ENCODE results near the gene ADORA2B.
"Not testable (repeated sequence)": the region's sequence is repeated elsewhere in the genome, so short reads cannot be mapped to it uniquely, and the experiment has no call there.

Gene ADORA2B

DNA sequence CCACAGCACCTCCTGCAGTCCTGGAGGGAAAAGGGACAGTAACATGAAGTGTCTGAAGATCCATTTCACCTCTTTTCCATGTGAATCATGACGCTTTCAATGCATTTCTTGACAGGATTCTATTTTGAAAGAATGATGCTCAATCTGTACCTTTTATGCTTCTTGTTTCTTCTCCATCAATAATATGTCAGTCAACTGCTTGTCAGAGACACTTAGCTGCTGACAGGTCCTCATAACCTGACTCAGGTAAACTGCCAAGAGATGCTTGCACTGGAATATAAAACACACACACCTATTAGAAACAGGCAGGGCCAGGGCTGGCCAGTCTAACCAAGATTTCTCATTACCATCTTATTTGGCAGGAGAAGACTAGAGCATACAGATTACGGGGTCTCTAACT lies 33.0 kb downstream of the ADORA2B start:
- Histone ChIP-seq H3K27me3 (no peaks in the 10 kb centered on the region), H3K4me3 (no peak overlapping the region), H3K27ac (no peak overlapping the region), H3K36me3 (peaks cover 26 to 69% (median 66%) of the 10 kb centered on the region in 3 donors), H3K4me1 (no peaks in the 10 kb centered on the region), H3K9me3 (no peaks in the 10 kb centered on the region)
- no peak for DNase-seq
- intact Hi-C loops (cut with DNase I; ENCODE audit: low total_unique reads) = no loop called here
- TF ChIP-seq, protein P1, sequence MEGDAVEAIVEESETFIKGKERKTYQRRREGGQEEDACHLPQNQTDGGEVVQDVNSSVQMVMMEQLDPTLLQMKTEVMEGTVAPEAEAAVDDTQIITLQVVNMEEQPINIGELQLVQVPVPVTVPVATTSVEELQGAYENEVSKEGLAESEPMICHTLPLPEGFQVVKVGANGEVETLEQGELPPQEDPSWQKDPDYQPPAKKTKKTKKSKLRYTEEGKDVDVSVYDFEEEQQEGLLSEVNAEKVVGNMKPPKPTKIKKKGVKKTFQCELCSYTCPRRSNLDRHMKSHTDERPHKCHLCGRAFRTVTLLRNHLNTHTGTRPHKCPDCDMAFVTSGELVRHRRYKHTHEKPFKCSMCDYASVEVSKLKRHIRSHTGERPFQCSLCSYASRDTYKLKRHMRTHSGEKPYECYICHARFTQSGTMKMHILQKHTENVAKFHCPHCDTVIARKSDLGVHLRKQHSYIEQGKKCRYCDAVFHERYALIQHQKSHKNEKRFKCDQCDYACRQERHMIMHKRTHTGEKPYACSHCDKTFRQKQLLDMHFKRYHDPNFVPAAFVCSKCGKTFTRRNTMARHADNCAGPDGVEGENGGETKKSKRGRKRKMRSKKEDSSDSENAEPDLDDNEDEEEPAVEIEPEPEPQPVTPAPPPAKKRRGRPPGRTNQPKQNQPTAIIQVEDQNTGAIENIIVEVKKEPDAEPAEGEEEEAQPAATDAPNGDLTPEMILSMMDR (IDR thresholded peaks at IDR 0.05) = no peak

DNA sequence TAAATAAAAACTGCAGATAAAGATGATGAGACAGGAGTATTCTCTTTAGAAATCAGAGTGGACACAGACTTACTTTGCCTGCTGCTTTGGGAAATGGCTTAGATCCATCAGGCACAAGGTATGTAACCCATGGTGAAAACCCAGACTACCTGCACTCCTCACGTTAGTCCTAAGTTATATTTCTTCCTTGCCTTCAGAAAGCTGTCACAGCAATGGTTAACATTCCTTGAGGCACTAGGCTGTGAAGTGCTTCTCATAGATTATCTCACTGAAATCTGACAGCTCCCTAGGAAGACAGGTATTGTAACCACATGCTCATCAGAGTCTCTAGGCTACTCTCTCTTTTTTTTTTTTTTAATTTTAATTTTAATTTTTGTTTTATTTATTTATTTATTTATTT lies 33.7 kb downstream of the ADORA2B start:
- intact Hi-C loops (cut with DNase I; ENCODE audit: low total_unique reads) = no loop called here
- H3K4me1 ChIP-seq = no peaks in the 10 kb centered on the region
- no peak for DNase-seq
- H3K4me3 ChIP-seq = no peak overlapping the region
- no peaks in the 10 kb centered on the region for H3K27me3 ChIP-seq
- peaks cover 27 to 72% (median 71%) of the 10 kb centered on the region in 3 donors for H3K36me3 ChIP-seq
- TF ChIP-seq, protein P1 (IDR thresholded peaks at IDR 0.05) = no peak
- no peaks in the 10 kb centered on the region for H3K9me3 ChIP-seq
- H3K27ac ChIP-seq = no peak overlapping the region

DNA sequence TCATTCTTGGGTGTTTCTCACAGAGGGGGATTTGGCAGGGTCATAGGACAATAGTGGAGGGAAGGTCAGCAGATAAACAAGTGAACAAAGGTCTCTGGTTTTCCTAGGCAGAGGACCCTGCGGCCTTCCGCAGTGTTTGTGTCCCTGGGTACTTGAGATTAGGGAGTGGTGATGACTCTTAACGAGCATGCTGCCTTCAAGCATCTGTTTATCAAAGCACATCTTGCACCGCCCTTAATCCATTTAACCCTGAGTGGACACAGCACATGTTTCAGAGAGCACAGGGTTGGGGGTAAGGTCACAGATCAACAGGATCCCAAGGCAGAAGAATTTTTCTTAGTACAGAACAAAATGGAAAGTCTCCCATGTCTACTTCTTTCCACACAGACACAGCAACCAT lies 34.1 kb downstream of the ADORA2B start:
- not testable (repeated sequence) for H3K9me3 ChIP-seq, H3K4me3 ChIP-seq

DNA sequence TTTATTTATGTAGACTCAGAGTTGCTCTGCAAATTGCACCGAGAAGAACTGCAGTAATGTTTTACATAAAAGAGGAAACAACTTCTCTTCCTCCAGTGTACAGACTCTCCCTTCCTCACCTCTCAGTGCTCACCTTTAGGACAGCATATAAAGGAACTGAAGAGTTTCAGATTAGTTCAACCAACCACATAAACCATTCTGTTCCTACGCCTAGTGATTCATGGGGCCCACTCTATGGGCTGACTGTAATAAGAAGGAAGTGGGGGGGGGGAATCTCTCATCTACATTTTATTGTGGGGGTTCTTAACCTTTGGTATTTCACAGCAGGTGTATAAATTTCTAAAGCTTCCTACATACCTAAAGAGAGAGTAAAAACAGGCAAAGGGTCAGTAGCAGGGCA lies 36.3 kb downstream of the ADORA2B start:
- DNase-seq = no peak
- intact Hi-C loops (cut with DNase I; ENCODE audit: low total_unique reads) = no loop called here
- no peak overlapping the region for H3K27ac ChIP-seq
- peaks cover 43 to 86% (median 80%) of the 10 kb centered on the region in 3 donors for H3K36me3 ChIP-seq
- H3K27me3 ChIP-seq = no peaks in the 10 kb centered on the region
- no peaks in the 10 kb centered on the region for H3K4me1 ChIP-seq
- H3K4me3 ChIP-seq = no peak overlapping the region
- TF ChIP-seq, protein P1 (IDR thresholded peaks at IDR 0.05) = no peak
- H3K9me3 ChIP-seq = no peaks in the 10 kb centered on the region

More for the DNA sequence above, 34.1 kb downstream of the ADORA2B start:
- H3K4me1 ChIP-seq; H3K27ac ChIP-seq; intact Hi-C loops (cut with DNase I; ENCODE audit: low total_unique reads); DNase-seq; H3K27me3 ChIP-seq: not testable (repeated sequence)
- peaks cover 27 to 76% (median 75%) of the 10 kb centered on the region in 3 donors for H3K36me3 ChIP-seq

DNA sequence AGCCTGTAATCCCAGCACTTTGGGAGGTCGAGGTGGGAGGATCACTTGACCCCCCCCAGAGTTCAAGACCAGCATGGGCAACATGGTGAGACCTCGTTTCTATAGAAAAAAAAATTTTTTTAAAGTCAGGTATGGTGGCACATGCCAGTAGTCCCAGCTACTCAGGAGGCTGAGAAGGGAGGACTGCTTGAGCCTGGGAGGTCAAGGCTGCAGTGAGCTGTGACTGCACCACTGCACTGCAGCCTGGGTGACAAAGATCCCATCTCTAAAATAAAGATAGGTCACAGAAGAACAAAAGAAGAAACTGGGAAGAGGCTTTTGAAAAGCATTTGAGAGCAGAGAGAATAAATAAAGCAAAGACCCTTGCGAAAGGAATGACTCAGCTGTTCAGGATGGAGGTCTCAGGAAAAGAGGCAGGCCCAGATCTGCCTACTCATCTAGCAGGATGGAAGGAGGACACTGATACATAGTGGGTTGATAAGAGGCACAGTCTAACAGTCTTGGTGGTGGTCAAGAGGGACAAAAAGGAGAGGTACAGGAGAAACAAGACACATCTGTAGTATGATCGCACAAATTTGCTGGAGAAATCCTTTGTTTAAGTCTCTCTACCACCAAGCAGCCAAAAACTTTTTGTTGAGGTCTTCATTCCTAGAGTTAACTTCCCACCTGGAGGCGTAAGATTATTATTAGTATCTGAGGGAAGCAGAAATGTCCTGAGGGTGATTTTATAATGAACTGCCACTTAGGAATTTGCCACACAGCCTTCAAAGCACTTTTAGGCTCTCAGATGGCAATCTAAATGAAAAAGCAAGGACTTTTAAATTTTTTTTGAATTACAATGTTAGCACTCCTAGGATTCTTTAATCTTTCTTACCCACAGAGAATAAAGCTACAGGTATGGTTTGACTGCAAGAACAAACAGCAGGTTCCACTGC lies 37.0 kb downstream of the ADORA2B start:
- intact Hi-C loops (cut with DNase I; ENCODE audit: low total_unique reads) = no loop called here
- H3K9me3 ChIP-seq = no peaks in the 10 kb centered on the region
- H3K4me1 ChIP-seq = no peaks in the 10 kb centered on the region
- H3K4me3 ChIP-seq = no peak overlapping the region
- H3K36me3 ChIP-seq = peaks cover 43 to 86% (median 80%) of the 10 kb centered on the region in 3 donors
- no peak for DNase-seq
- H3K27me3 ChIP-seq = no peaks in the 10 kb centered on the region
- TF ChIP-seq, protein P1 (IDR thresholded peaks at IDR 0.05) = no peak
- H3K27ac ChIP-seq = no peak overlapping the region

DNA sequence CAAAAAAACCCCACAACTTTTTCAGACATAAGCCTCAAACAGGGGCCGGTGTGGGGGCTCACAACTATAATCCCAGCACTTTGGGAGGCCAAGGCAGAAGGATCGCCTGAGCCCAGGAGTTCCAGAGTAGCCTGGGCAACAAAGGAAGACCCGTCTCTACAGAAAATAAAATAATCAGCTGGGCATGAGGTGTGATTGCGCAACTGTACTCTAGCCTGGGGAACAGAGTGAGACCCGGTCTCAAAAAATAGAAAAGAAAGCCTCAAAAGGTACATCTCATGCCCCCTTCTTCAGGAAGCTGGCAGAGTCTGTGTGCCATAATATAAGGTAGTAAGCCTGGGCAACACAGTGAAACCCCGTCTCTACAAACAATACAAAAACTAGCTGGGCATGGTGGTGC lies 51.4 kb downstream of the ADORA2B start:
- Histone ChIP-seq H3K9me3 (no peaks in the 10 kb centered on the region), H3K36me3 (peaks cover 8 to 30% (median 10%) of the 10 kb centered on the region in 3 donors), H3K27ac (no peak overlapping the region), H3K4me1 (peaks cover 0 to 15% (median 11%) of the 10 kb centered on the region in 4 donors), H3K27me3 (no peaks in the 10 kb centered on the region), H3K4me3 (no peak overlapping the region)
- TF ChIP-seq, protein P1 (IDR thresholded peaks at IDR 0.05) = no peak
- DNase-seq = no peak
- intact Hi-C loops (cut with DNase I; ENCODE audit: low total_unique reads) = loop anchor here (5.0 kb wide), 1 partner anchor 734 kb away; no protein-coding TSS in a partner anchor

Measured in tibial artery (tissue), 4 donors.